ENCODE measurements around the gene CAPN3. TPM values are rescaled to one million over a fixed set of nuclear protein-coding genes. Genes with fewer than 3 reads are reported as not detected.
A peak's percentile ranks its signal among the peaks of the same experiment; 100 is the strongest.

The CAPN3 gene
- polyA plus RNA-seq, 1 donor (not counting 4 experiments of a cell fraction or from before 2014, with no cell fraction given) = 15.8 TPM

GRCh38 chr15:42385206-42385979 lies 26.1 kb downstream of the CAPN3 start:
- H3K9me3 ChIP-seq (ENCODE audit: control insufficient read depth, low read depth, low read length) = no peaks in the 10 kb centered on the region
- H3K9me1 ChIP-seq (ENCODE audit: control insufficient read depth, extremely low read depth, insufficient read depth, low read length) = no peaks in the 10 kb centered on the region
- DNase-seq (ENCODE audit: low read depth, low spot score) (no peak), FAIRE-seq (no peak)
- H3K4me2 ChIP-seq (ENCODE audit: control insufficient read depth, extremely low read depth, insufficient read depth, low read depth, low read length) = no peak overlapping the region
- H3K36me3 ChIP-seq (ENCODE audit: control insufficient read depth in 2 of 2, extremely low read depth in 1 of 2, insufficient read depth in 2 of 2, low read length in 2 of 2) = peaks cover 0 to 11% of the 10 kb centered on the region in 2 experiments
- H3K27ac ChIP-seq (ENCODE audit: control insufficient read depth, insufficient read depth, low read length) = no peak overlapping the region
- no peaks in the 10 kb centered on the region for H3K79me2 ChIP-seq (ENCODE audit: control insufficient read depth, insufficient read depth, low read length)
- no peak overlapping the region for H3K4me3 ChIP-seq (ENCODE audit: control insufficient read depth in 2 of 3, extremely low read depth in 1 of 3, insufficient read depth in 2 of 3, low read depth in 1 of 3, low read length in 3 of 3)
- peak; percentile 48 to 72 (median 66) for TF ChIP-seq CTCF (optimal IDR thresholded peaks at IDR 0.05 in 1 of 3, IDR thresholded peaks at IDR 0.05 in 1 of 3, conservative IDR thresholded peaks at IDR 0.05 in 1 of 3; ENCODE audit: extremely low read depth in 1 of 3, insufficient read depth in 2 of 3, low read length in 3 of 3)
- no peak for TF ChIP-seq EZH2 (IDR thresholded peaks at IDR 0.05; ENCODE audit: low read length)
- H4K20me1 ChIP-seq (ENCODE audit: control insufficient read depth, extremely low read depth, insufficient read depth, low read length) = no peaks in the 10 kb centered on the region
- H3K9ac ChIP-seq (ENCODE audit: control insufficient read depth, extremely low read depth, insufficient read depth, low read length) = no peak overlapping the region
- dilution Hi-C loops (cut with MboI; ENCODE audit: extremely low pct_ligation_motif_present, low sequenced_read_pairs) = no loop called here
- H3K4me1 ChIP-seq (ENCODE audit: control insufficient read depth, extremely low read depth, insufficient read depth, low read length) = no peaks in the 10 kb centered on the region
- H2AFZ ChIP-seq (ENCODE audit: control insufficient read depth, low read length) = no peak overlapping the region
- H3K27me3 ChIP-seq (ENCODE audit: control insufficient read depth, extremely low read depth, insufficient read depth, low read length) = no peaks in the 10 kb centered on the region

GRCh38 chr15:42385980-42386700 lies 26.8 kb downstream of the CAPN3 start:
- peaks cover 0 to 11% of the 10 kb centered on the region in 2 experiments for H3K36me3 ChIP-seq (ENCODE audit: control insufficient read depth in 2 of 2, extremely low read depth in 1 of 2, insufficient read depth in 2 of 2, low read length in 2 of 2)
- no peak overlapping the region for H3K4me2 ChIP-seq (ENCODE audit: control insufficient read depth, extremely low read depth, insufficient read depth, low read depth, low read length)
- no peaks in the 10 kb centered on the region for H3K9me3 ChIP-seq (ENCODE audit: control insufficient read depth, low read depth, low read length)
- FAIRE-seq (no peak), DNase-seq (ENCODE audit: low read depth, low spot score) (no peak)
- dilution Hi-C loops (cut with MboI; ENCODE audit: extremely low pct_ligation_motif_present, low sequenced_read_pairs) = no loop called here
- TF ChIP-seq CTCF (optimal IDR thresholded peaks at IDR 0.05 in 1 of 3, IDR thresholded peaks at IDR 0.05 in 1 of 3, conservative IDR thresholded peaks at IDR 0.05 in 1 of 3; ENCODE audit: extremely low read depth in 1 of 3, insufficient read depth in 2 of 3, low read length in 3 of 3) (no peak), EZH2 (IDR thresholded peaks at IDR 0.05; ENCODE audit: low read length) (no peak)
- no peaks in the 10 kb centered on the region for H3K27me3 ChIP-seq (ENCODE audit: control insufficient read depth, extremely low read depth, insufficient read depth, low read length)
- H3K9ac ChIP-seq (ENCODE audit: control insufficient read depth, extremely low read depth, insufficient read depth, low read length) = no peak overlapping the region
- H3K9me1 ChIP-seq (ENCODE audit: control insufficient read depth, extremely low read depth, insufficient read depth, low read length) = no peaks in the 10 kb centered on the region
- H3K27ac ChIP-seq (ENCODE audit: control insufficient read depth, insufficient read depth, low read length) = no peak overlapping the region
- H3K4me3 ChIP-seq (ENCODE audit: control insufficient read depth in 2 of 3, extremely low read depth in 1 of 3, insufficient read depth in 2 of 3, low read depth in 1 of 3, low read length in 3 of 3) = no peak overlapping the region
- no peaks in the 10 kb centered on the region for H3K79me2 ChIP-seq (ENCODE audit: control insufficient read depth, insufficient read depth, low read length)
- H3K4me1 ChIP-seq (ENCODE audit: control insufficient read depth, extremely low read depth, insufficient read depth, low read length) = no peaks in the 10 kb centered on the region
- H2AFZ ChIP-seq (ENCODE audit: control insufficient read depth, low read length) = no peak overlapping the region
- no peaks in the 10 kb centered on the region for H4K20me1 ChIP-seq (ENCODE audit: control insufficient read depth, extremely low read depth, insufficient read depth, low read length)
